Fibroblast of pulmonary artery (primary cell): ENCODE data around the gene TOX4.

Experiments
- DNase-seq: peaks from one replicate; pipeline ENCODE4 v3.0.0-alpha.2; 2010; ENCODE audit warnings: low read depth
- H3K4me3 ChIP-seq: replicated peaks from 2 replicates; pipeline ENCODE4 v1.5.1; 2011; ENCODE audit warnings: low read depth, mild to moderate bottlenecking, control low read depth, low read length, moderate library complexity
- TF ChIP-seq, protein P1 (sequence below): IDR thresholded peaks from 2 replicates; pipeline ENCODE4 v1.5.1; 2011; ENCODE audit warnings: mild to moderate bottlenecking, control low read depth, low read length, inconsistent platforms; ENCODE audit errors: missing control alignments

Gene TOX4

DNA sequence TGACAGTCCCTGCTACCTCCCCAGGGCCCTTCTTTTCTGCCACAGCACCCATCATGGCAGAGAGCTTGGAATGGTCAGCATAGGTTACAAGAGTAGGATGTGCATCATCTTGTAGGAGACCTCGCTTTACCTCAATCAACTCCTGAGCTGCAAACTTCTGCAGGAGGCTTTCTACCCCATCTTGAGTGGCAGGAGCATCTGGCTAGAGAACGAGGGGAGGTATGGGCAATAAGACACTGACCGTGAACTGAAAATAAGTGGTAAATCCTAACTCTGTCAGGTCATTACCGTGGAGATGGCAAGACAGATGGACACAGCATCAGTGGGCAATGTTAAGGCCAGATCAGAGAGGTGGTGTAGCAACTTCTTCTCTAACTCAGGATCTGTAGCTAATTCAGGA is 26.4 kb downstream of the TOX4 start:
- H3K4me3 ChIP-seq: no peak overlapping the region
- DNase-seq: no peak

DNA sequence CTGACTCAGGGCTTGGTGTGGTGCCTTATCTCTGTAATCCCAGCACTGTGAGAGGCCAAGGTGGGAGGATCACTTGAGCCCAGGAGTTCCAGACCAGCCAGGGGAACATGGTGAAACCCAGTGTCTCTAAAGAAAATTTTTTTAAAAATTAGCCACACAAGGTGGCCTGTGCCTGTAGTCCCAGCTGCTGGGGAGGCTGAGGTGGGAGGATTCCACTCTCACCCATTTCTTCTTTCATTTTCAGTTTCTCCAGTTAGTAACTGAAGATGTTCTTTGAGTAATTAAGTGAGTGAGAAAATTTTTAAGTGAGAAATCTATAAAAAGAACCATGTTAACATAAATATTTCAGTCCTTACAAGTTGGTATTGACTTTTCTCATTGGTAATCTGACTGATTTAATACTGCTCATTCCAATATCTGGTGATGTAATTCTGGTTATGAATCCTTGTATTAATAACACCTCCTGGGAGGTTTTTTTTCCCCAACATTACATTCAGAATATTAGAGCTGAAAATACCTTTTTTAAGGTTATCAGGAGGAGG is 28.1 kb downstream of the TOX4 start:
- no peak for DNase-seq

More for the DNA sequence above, 26.4 kb downstream of the TOX4 start:
- TF ChIP-seq, protein P1, sequence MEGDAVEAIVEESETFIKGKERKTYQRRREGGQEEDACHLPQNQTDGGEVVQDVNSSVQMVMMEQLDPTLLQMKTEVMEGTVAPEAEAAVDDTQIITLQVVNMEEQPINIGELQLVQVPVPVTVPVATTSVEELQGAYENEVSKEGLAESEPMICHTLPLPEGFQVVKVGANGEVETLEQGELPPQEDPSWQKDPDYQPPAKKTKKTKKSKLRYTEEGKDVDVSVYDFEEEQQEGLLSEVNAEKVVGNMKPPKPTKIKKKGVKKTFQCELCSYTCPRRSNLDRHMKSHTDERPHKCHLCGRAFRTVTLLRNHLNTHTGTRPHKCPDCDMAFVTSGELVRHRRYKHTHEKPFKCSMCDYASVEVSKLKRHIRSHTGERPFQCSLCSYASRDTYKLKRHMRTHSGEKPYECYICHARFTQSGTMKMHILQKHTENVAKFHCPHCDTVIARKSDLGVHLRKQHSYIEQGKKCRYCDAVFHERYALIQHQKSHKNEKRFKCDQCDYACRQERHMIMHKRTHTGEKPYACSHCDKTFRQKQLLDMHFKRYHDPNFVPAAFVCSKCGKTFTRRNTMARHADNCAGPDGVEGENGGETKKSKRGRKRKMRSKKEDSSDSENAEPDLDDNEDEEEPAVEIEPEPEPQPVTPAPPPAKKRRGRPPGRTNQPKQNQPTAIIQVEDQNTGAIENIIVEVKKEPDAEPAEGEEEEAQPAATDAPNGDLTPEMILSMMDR: no peak

DNA sequence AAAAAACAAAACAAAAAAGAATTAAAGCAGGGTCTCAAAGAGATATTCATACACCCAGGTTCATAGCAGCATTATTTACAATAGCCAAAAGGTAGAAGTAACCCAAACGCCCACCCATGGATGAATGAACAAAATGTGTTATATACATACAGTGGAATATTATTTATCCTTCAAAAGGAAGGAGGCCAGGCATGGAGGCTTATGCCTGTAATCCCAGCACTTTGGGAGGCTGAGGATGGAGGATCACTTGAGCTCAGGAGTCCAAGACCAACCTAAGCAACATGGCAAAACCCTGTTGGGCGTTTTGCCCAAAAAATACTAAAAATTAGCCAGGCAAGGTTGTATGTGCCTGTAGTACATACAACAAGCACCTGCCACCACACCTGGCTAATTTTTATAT is 29.6 kb downstream of the TOX4 start:
- TF ChIP-seq, protein P1: no peak
- H3K4me3 ChIP-seq: no peak overlapping the region
- DNase-seq: no peak

More for the DNA sequence above, 28.1 kb downstream of the TOX4 start:
- no peak overlapping the region for H3K4me3 ChIP-seq
- TF ChIP-seq, protein P1: no peak

GRCh38 chr14:21509432-21510143 is 32.6 kb downstream of the TOX4 start:
- DNase-seq: no peak
- TF ChIP-seq, protein P1: no peak
- H3K4me3 ChIP-seq: peak overlapping the region; percentile 89

GRCh38 chr14:21510735-21511657 is 34.0 kb downstream of the TOX4 start, which contains the start of gene METTL3:
Gene METTL3, minus strand, starts transcription at chr14:21511340. Its CDS starts 117 bp downstream, at chr14:21511223.
- DNase-seq: peak; percentile 99
- TF ChIP-seq, protein P1: no peak
- H3K4me3 ChIP-seq: peak within 1 kb of the TSS; percentile 89

DNA sequence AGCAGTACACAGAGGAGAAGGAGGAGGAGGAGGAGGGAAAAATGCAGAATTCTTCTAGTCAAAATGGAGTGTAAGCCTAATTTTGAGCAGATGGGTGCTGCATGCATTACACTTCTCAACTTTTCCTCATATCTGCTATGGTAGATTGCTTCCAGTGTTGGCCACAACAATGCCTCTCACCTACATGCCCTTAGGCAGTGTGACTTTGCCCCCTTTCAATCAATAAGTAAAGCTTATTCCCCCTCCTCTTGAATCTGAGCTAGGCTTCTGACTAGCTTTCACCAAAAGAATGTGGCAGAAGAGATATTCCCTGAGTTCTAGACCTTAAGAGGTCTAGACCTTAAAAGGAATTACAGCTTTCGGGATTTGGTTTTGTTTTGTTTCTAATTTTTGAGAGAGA is 37.3 kb downstream of the TOX4 start:
- no peak for DNase-seq
- TF ChIP-seq, protein P1: no peak

More for the DNA sequence above, 37.3 kb downstream of the TOX4 start:
- no peak overlapping the region for H3K4me3 ChIP-seq
